GM10847 (cell line): ENCODE data around the gene CLIC3.

ENCODE experiments used
- POLR2A ChIP-seq: IDR thresholded peaks from 2 replicates; pipeline ENCODE4 v1.6.1; 2011; ENCODE audit not compliant: insufficient read length; ENCODE audit errors: extremely low read depth

The CLIC3 gene, protein sequence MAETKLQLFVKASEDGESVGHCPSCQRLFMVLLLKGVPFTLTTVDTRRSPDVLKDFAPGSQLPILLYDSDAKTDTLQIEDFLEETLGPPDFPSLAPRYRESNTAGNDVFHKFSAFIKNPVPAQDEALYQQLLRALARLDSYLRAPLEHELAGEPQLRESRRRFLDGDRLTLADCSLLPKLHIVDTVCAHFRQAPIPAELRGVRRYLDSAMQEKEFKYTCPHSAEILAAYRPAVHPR

DNA sequence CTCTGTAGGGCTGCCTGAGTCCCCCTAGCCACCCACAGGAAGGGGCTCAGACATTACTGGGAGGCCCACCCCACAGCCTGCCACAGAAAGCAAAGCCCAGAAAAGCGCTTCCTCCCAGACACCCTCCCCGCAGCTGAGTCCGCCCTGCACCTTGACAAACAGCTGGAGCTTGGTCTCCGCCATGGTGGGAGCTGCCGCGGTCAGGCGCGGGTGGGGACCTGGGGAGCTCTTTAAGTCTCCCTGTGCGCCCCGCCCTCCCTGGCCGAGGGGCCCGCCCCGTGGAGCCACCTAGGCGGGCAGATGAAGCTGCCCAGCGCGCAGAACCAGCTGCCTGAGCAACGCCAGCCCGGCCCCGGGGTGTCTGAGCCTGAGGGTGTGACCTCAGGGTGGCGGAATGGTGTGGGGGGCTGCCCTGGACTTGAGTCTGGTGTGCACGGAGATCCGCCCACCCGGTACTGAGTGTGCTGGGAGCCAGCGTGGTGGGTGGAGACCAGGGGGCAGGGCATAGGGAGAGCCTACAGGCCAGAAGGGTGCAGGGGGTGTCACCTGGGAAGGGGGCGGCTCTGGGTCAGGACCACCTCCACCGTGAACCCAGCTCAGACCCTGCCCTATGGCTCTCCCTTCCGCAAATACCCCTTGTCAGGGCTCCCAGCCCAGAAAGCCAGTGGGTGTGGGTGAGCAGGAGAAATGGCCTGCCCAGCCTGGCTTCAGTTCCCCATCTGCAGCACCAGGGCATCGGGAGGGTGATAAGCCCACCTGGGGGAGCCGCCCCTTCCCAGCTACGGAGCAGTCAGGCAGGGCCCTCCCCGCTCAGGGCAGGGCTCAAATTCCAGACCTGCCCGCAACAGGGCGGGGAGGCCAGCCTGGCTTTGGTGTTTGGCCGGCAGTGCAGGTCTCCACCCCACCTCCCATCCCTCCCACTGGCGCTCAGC is at the start of gene CLIC3:
Gene CLIC3 (minus strand): TSS at position 208 of the 932 bp plus-strand sequence. CDS start 25 bp downstream, at position 183.
- TF ChIP-seq POLR2A = no peak

DNA sequence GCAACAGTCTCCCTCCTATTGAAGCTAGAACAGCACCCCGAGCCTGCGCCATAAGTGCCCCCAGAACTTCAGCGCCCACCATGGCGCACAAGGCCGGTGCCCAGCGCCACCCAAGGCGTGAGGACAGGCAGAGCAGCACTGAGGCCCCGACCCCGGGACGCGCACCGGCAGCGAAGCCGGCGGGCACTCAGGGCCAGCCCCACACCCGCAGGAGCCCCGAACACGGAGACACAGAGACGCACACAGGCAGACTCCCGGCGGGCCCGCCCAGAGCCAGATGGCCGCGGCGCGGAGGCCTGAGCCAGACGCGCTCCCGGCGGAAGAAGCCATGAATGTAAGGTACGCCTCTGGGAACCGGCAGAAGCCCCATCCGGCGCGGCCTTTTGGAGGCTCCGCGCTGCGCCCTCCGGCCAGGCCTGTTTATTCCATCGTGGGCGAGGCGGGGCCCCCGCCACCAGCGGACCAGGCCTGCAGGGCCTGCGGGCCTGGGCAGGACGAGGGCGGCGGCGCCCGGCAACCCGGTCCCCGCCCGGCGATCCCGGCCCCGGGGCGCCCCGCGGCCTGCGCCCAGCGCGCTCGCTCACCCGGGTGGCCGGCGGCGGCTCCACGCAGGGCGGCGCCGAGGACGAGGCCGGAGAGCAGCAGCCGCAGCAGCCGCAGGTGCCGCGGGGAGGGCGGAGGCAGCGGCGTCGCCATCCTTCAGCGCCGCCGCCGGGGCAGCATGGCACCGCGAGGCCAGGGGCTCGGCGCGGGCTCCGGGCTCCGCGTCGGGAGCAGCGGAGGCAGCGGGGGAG is 49.1 kb upstream of the CLIC3 start:
- no peak for TF ChIP-seq POLR2A

DNA sequence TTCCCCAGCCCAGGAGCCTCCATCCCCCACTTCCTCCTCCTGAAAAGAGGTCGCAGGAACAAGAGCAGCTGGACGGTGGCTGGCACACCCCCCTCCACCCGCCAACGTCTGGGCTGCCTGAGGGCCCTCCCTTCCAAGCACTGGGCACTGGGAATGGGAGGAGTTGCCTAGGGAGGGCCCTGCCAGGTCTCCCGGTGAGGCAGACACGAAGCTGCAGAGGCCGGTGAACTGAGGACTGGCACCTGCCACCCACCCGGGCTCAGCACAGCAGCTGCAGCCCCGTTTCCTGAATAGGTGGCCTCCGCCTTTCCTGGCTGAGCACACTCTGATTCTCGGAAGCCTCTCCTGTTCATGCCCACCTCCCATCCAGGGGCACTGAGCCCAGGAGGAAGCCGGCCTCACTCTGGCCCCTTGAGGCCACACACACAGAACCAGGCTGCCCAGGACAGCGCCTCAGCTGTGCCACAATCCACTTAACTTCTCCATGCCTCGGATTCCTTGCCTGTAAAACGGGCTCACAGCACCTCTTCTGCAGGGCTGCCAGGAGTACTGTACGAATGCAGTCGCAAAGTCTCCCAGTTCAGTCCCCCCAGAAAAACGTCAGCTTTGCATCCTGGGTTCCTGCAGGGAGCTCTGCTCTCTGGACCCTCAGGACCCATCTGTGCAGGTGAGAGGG is 48.3 kb upstream of the CLIC3 start:
- TF ChIP-seq POLR2A = no peak

DNA sequence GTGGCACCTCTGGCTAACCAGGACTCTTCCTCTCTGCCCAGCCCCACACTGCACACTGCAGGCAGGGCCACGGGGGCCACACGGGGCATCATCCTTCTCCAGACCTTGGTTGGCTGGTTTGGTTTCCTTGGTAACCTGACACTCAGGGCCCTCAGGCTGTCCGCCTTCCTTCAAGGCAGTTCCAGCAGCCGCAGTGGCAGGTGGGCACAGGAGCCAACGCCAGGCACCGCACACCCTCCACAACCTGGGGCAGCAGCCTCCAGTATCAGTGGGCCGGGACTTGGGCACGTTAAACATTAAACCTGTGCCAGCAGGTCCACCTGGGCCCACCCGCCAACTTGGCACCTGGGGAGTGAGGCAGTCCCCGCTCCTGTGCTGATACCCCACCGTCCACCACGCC is 47.7 kb upstream of the CLIC3 start:
- TF ChIP-seq POLR2A = no peak

DNA sequence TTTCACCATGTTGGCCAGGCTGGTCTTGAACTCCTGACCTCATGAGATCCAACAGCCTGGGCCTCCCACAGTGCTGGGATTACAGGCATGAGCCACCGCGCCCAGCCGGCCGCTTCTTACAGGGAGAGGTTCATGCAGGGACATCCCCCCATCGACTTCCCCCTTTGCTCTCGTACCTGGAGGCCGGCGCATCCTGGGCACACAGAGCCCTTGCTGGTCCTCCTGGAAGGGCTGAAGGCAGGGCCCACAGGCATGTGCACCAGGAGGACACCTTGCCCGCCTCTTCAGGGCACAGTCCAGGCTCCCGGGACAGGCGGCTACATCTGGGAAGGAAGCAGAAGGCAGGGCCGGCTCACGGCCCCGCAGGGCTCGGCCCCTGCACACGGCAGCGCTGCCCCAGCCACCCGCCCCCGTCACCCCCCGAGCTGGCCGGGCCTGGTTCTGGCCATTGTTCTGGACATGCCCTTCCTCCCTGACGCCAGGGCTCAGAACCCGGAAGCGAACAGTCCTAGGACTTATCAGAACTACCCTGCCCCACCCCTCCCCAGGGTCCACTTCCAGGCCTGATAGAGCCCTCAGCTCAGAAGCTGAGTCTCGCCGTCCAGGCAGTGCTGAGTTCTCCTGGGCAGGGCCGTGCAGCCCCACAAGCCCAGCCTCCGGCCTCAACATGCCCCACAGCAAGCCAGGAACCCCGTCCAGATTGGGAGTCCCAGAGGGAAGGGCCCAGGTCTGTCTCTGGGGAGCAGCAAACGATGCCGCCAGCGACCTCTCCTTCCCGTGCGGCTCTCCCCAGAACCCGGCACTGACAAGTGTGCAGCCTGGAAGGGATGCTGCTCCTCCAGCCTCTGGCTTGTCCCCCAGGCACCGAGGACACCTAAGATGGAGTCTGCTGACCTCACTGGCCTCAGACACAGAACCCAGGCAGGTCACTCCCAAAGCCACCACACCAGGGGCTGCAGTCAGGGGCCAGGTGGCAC is 46.7 kb upstream of the CLIC3 start:
- no peak for TF ChIP-seq POLR2A

DNA sequence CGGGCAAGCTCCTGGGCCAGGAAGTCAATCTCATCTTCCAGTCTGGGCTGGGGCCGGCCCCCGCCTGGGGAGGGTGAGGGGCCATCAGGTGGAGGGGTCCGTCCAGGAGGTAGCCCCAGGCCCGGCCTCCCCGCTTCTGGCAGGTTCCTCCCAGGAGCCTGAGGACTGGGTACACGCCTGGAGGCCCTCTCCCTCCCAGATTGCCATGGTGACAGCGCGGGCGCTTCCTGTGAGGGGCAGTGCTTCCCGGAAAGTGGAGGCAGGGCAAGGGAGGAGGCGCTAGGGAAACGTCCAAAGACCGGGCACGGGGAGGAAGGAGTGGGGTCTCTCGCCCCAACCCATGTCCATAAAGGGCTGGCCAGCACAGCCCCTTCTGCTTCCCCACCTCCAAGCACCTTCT is 44.8 kb upstream of the CLIC3 start:
- no peak for TF ChIP-seq POLR2A

DNA sequence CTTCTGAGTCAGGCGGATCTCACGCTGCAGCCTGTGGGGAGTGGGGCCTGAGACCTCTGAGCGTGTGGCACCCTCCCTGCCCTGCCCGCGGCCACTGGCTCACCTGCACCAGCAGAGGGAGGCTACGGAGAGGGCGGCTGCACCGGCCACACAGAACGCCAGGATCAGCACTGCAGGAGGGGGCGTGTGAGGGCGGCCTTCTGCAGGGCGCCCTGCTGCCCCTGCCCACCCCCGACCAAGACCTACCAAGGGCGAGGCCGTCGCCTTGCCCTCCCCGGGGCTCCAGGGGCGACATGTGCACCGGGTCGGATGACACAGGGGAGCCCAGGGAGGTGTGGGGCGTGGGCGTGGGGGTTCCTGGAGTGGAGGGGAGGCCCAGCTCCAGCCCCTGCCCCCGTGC is 44.2 kb upstream of the CLIC3 start:
- TF ChIP-seq POLR2A = no peak

DNA sequence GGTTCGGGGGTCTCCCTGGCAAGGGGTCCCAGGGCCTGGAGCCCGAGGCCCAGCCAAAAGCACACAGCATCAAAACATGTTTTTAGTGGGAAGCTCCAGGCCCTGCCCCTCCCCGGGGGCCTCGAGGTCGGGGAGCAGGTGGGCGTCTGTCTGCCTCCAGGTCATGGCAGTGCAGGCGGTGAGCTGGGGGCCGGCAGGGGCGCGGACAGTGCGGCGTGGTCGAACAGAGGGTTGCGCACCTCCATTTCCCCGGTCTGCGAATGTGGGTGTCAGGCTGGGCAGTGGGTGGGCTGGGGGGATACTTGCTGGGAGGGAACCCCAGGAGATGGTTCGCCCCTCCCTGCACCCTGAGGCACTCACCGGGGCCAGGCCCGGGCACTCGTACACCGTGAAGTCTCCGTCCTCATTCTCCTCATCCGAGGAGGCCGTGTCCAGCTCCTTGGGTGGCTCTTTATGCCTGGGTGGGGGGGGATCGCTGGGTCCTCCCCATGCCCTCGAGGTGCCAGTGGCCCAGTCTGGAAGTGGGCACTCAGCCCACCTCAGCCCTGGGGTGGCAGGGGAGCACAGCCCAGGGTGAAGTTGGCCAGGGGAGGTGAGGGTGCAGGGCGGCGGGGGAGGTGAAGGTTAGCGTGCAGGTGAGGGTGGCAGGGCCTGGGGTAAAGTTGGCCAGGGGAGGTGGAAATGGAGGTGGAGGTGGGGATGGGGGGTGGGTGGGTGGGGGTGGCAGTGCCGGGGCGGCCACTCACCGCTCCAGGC is 43.4 kb upstream of the CLIC3 start:
- no peak for TF ChIP-seq POLR2A

DNA sequence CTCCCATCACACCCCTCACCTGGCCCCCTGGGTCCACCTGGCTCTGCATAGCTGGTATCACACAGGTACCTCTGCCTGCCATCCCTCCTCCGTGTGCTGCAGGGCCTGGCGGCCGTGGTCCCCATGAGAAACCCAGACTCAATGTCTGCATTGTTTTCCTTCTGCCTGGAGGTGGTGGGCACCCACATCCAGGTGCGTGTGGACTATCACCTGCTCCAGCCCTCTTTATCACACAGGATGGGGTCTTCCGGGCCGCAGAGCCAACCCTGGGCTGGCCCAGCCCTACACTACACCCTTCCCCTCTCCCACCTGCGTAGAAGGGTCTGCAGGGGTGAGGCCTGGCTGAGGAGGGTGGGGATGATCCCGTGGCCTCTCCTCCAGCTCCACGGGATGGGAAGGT is 42.5 kb upstream of the CLIC3 start:
- no peak for TF ChIP-seq POLR2A

DNA sequence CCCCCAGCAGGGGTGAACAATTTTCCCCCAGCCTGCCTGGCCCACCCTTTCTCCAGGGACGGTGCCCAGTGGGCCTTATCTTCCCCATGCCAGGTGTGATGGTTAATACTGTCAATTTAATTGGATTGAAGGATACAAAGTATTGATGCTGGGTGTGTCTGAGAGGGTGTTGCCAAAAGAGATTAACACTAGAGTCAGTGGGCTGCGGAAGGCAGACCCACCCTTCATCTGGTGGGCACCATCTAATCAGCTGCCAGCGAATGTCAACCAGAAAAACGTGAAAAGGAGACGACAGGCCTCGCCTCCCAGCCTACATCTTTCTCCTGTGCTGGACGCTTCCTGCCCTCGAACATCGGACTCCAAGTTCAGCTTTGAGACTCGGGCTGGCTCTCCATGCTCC is 41.1 kb upstream of the CLIC3 start:
- no peak for TF ChIP-seq POLR2A

DNA sequence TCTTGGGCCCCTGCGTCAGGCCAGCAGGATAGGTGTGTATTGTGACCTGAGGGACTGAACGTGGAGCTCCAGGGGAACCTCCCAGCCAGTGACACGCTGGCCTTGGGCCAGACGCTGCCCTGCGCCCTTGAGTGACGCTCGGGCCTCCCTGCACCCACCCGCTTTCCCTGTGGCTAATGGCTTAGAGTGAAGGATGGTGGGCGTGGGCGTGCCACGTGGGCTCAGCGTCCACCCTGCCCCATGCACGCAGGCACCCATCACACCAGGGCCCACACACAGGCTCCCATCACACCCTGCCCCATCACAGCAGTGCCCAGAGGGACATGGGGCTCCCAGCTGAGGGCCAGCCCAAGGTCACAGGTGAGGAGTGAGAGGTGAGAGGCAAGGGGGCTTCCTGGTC is 40.7 kb upstream of the CLIC3 start:
- TF ChIP-seq POLR2A = no peak

DNA sequence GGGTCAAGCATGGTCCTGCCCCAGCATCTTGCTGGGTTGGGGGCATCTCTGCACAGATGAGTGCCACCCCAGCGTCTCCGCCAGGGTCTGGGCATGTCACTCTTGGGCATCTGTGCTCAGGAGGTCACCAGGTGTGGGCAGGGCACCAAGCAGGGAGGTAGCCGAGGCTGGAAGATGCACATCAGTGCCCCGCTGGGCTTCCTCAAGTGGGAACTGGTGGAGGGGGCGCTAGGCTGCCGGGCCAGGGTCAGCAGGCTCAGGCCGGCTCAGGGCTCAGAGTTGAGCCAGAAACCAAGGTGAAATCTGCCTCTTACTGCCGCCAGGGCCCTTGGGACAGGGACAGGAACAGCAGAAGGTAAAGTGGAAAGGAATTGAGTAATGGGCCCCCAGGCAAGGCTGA is 39.6 kb upstream of the CLIC3 start:
- no peak for TF ChIP-seq POLR2A

DNA sequence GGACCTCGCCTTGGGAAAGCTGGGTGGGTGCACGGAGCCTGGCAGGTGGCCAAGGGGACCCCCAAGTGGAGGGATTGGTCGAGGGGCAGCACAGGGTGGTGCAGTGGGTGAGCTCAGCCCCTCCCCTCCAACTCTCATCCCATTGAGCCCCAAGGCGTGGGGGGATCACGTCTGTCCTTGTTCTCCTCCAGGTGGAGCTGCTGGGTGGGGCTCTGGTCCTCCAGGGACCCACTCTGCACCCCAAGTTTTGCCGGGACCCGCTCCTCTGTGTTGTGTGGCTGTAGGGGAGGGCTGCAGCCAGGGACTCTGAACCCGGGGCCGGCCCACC is 39.1 kb upstream of the CLIC3 start:
- no peak for TF ChIP-seq POLR2A
